A673 (cell line): ENCODE data around the gene PYDC2. TPM values are rescaled to one million over a fixed set of nuclear protein-coding genes. Genes with fewer than 3 reads are reported as not detected.

Experiments
- BruUV-seq: library from RNA; stranded (reverse); fragments of 400-500 nt; replicated peaks from 2 replicates; lab custom pipeline; 2021; lab: Mats Ljungman, UMichigan
- CTCF ChIA-PET: fragments of 300-600 bp; sonication (Branson Sonifier 250); formaldehyde crosslinking; loops from one replicate; lab custom pipeline; 2022; ENCODE audit warnings: antibody characterized with exemption; lab: Charles Lee
- POLR2A ChIA-PET: fragments of 300-600 bp; sonication (Branson Sonifier 250); formaldehyde crosslinking; loops from one replicate; lab custom pipeline; 2022; ENCODE audit warnings: antibody characterized with exemption; ENCODE audit not compliant: low non-redundant PET; lab: Charles Lee
- DNase-seq: peaks from one replicate; pipeline ENCODE4 v3.0.0-alpha.2; 2015; ENCODE audit warnings: low spot score
- H3K27ac ChIP-seq: fragments of 200-600 bp; sonication (generic); 2 replicates; pipeline ENCODE4 v1.5.1; 2016; ENCODE audit warnings: mixed run types, low read depth, mild to moderate bottlenecking, mixed read lengths, antibody characterized with exemption, low read length; ENCODE audit not compliant: poor library complexity, severe bottlenecking
- H3K27me3 ChIP-seq: fragments of 200-600 bp; sonication (generic); replicated peaks from 2 replicates; pipeline ENCODE4 v1.6.1; 2017; ENCODE audit warnings: mixed run types, low read depth, mild to moderate bottlenecking, mixed read lengths, antibody characterized with exemption, low read length; ENCODE audit not compliant: insufficient read depth, poor library complexity
- H3K36me3 ChIP-seq: fragments of 200-600 bp; sonication (generic); 2 replicates; pipeline ENCODE4 v1.6.1; 2016; ENCODE audit warnings: mixed run types, mild to moderate bottlenecking, mixed read lengths, antibody characterized with exemption, low read length; ENCODE audit not compliant: insufficient read depth, poor library complexity, severe bottlenecking
- H3K4me1 ChIP-seq: fragments of 200-600 bp; sonication (generic); 2 replicates; pipeline ENCODE4 v1.6.1; 2017; ENCODE audit warnings: mixed run types, mild to moderate bottlenecking, mixed read lengths, antibody characterized with exemption, low read length; ENCODE audit not compliant: insufficient read depth, poor library complexity, severe bottlenecking
- H3K4me3 ChIP-seq: fragments of 200-600 bp; sonication (generic); 2 replicates; pipeline ENCODE4 v1.5.1; 2016; ENCODE audit warnings: low read depth, mixed run types, mild to moderate bottlenecking, mixed read lengths, low read length; ENCODE audit not compliant: poor library complexity, severe bottlenecking
- H3K9me3 ChIP-seq: fragments of 200-600 bp; sonication (generic); 2 replicates; pipeline ENCODE4 v1.6.1; 2016; ENCODE audit warnings: mixed run types, low read depth, mild to moderate bottlenecking, mixed read lengths, antibody characterized with exemption, low read length; ENCODE audit not compliant: poor library complexity, severe bottlenecking
- CTCF ChIP-seq: fragments of 300-800, 200-600 bp; sonication (generic); conservative IDR thresholded peaks from 2 replicates; pipeline ENCODE4 v1.5.1; 2017; ENCODE audit warnings: low read depth, mild to moderate bottlenecking, antibody characterized with exemption, low read length, moderate library complexity, mixed read lengths
- EZH2 ChIP-seq: fragments of 200-600 bp; sonication (generic); IDR thresholded peaks from 2 replicates; pipeline ENCODE4 v1.6.1; 2017; ENCODE audit warnings: borderline replicate concordance, low read depth, mild to moderate bottlenecking, mixed read lengths, antibody characterized with exemption, low read length; ENCODE audit not compliant: poor library complexity, severe bottlenecking
- intact Hi-C: fragments of 100-400 bp; cut with micrococcal nuclease; formaldehyde crosslinking; loops from one replicate; pipeline ENCODE4 v1.10.0; 2022; ENCODE audit not compliant: unreplicated experiment
- total RNA-seq: library from RNA; stranded (reverse); gene quantifications from 2 replicates; pipeline ENCODE4 v1.2.3, GENCODE V29; 2021

PYDC2 gene
- total RNA-seq, 1 experiment from 2014 or later = not detected

GRCh38 chr3:191435981-191436380 lies 25.0 kb upstream of the PYDC2 start:
- H3K36me3 ChIP-seq = no peaks in the 10 kb centered on the region
- no peak overlapping the region for H3K4me3 ChIP-seq
- no peak for TF ChIP-seq EZH2
- TF ChIP-seq CTCF = no peak
- intact Hi-C loops = no loop called here
- no peaks in the 10 kb centered on the region for H3K4me1 ChIP-seq
- no peaks in the 10 kb centered on the region for H3K9me3 ChIP-seq
- DNase-seq = no peak
- CTCF ChIA-PET = no interaction called here
- H3K27ac ChIP-seq = no peak overlapping the region
- no TSS peak for BruUV-seq
- H3K27me3 ChIP-seq = no peaks in the 10 kb centered on the region
- POLR2A ChIA-PET = no interaction called here

GRCh38 chr3:191438150-191438814 lies 22.7 kb upstream of the PYDC2 start:
- no peaks in the 10 kb centered on the region for H3K9me3 ChIP-seq
- no peak for DNase-seq
- no peaks in the 10 kb centered on the region for H3K27me3 ChIP-seq
- ChIA-PET POLR2A (no interaction called here), CTCF (no interaction called here)
- BruUV-seq = no TSS peak
- H3K36me3 ChIP-seq = no peaks in the 10 kb centered on the region
- no peak overlapping the region for H3K4me3 ChIP-seq
- H3K27ac ChIP-seq = no peak overlapping the region
- intact Hi-C loops = no loop called here
- no peaks in the 10 kb centered on the region for H3K4me1 ChIP-seq
- no peak for TF ChIP-seq EZH2
- TF ChIP-seq CTCF = no peak

GRCh38 chr3:191440532-191440931 lies 20.4 kb upstream of the PYDC2 start:
- no peaks in the 10 kb centered on the region for H3K4me1 ChIP-seq
- DNase-seq = no peak
- H3K4me3 ChIP-seq = no peak overlapping the region
- CTCF ChIA-PET = no interaction called here
- TF ChIP-seq EZH2 (no peak), CTCF (no peak)
- BruUV-seq = no TSS peak
- H3K9me3 ChIP-seq = no peaks in the 10 kb centered on the region
- no peaks in the 10 kb centered on the region for H3K27me3 ChIP-seq
- no peak overlapping the region for H3K27ac ChIP-seq
- intact Hi-C loops = no loop called here
- POLR2A ChIA-PET = no interaction called here
- H3K36me3 ChIP-seq = no peaks in the 10 kb centered on the region
